Measurements from ENCODE around the gene LPP.

Gene LPP

DNA sequence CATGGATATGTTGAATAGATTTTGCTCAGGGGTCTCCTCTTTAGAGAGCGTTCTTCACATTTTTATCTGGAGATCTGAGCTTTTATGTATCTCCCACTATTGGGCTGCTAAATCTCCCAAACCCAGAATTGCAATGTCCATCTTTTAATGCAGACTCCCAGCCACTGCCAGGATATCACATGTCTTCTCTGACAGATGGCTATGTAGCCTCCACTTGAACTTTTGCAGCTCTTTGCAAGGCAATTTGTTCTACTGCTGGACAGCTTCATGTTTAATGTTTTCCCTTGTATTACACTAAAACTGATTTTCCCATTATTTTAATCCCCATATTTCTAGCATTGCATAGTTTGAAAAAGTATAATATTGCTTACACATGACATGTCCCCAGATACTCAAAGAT lies 177.2 kb downstream of the LPP start:
- no peaks in the 10 kb centered on the region for H3K4me1 ChIP-seq (ENCODE audit: control insufficient read depth, low read depth, low read length)
- no peak overlapping the region for H3K4me3 ChIP-seq (ENCODE audit: low read length)
- H3K36me3 ChIP-seq (ENCODE audit: control insufficient read depth, low read depth, low read length) = no peaks in the 10 kb centered on the region
- H3K9me3 ChIP-seq (ENCODE audit: control insufficient read depth, low read depth, low read length) = no peaks in the 10 kb centered on the region
- H3K27ac ChIP-seq (ENCODE audit: low read length) = no peak overlapping the region
- no peak overlapping the region for H3K9ac ChIP-seq (ENCODE audit: low read length)
- H3K27me3 ChIP-seq (ENCODE audit: control insufficient read depth, insufficient read depth, low read length) = no peaks in the 10 kb centered on the region

DNA sequence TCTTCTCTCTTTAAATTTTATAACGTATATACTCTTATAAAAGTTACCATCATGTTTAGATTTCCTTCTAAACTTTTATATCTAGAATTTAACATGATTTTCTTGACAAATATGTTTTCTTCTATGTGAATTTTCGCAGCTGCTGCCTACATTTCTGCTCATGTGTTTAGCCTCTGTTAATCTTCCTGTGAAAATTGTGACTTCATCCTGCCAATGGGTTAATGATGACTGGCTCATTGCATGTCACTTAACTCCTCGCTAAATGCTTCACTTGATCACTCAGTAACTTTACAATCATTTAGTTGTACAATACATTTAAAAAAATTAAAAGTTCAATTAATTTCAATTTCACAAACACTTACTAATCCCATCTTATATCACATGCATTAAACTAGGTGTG lies 178.1 kb downstream of the LPP start:
- Histone ChIP-seq H3K4me3 (ENCODE audit: low read length) (no peak overlapping the region), H3K4me1 (ENCODE audit: control insufficient read depth, low read depth, low read length) (no peaks in the 10 kb centered on the region), H3K36me3 (ENCODE audit: control insufficient read depth, low read depth, low read length) (no peaks in the 10 kb centered on the region), H3K27ac (ENCODE audit: low read length) (no peak overlapping the region), H3K9ac (ENCODE audit: low read length) (no peak overlapping the region), H3K9me3 (ENCODE audit: control insufficient read depth, low read depth, low read length) (no peaks in the 10 kb centered on the region), H3K27me3 (ENCODE audit: control insufficient read depth, insufficient read depth, low read length) (no peaks in the 10 kb centered on the region)

DNA sequence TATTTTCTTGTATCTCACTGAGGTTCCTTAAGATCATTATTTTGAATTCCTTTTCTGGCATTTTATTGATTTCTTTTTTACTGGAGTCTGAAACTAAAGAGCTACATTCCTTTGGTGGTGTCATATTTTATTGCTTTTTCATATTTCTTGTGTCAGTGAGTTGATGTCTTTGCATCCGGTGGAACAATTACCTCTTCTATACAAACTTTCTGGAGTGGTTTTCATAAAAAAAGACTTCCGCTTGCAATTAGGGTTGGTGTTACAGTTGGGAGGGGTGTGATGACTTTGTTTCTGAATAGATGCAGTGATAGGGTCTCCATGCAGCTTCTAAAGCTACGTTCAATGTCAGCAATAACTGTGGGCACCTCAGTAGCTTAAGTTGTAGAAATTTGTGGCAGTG lies 181.7 kb downstream of the LPP start:
- no peaks in the 10 kb centered on the region for H3K9me3 ChIP-seq (ENCODE audit: control insufficient read depth, low read depth, low read length)
- H3K4me3 ChIP-seq (ENCODE audit: low read length) = no peak overlapping the region
- H3K27me3 ChIP-seq (ENCODE audit: control insufficient read depth, insufficient read depth, low read length) = no peaks in the 10 kb centered on the region
- no peaks in the 10 kb centered on the region for H3K4me1 ChIP-seq (ENCODE audit: control insufficient read depth, low read depth, low read length)
- H3K36me3 ChIP-seq (ENCODE audit: control insufficient read depth, low read depth, low read length) = no peaks in the 10 kb centered on the region
- H3K9ac ChIP-seq (ENCODE audit: low read length) = no peak overlapping the region
- H3K27ac ChIP-seq (ENCODE audit: low read length) = no peak overlapping the region

DNA sequence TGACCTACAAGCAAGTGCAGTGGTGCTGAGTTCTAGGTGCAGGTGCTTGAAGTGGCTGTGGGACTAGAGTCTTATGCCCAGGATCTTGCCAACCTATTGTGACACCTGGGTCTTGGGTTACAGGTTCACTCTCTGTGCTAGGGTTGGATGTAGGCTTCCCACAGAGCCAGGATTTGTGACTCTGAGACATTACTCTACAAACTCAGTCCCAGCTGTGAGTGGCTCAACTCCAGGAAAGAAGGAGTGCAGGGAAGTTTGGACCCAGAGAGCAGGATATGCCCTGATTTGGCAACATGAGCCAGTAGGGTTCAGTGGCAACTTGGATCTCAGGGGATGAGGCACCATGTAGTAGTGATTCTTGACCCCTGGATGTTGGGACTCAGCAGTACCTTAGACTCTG lies 182.2 kb downstream of the LPP start:
- Histone ChIP-seq H3K4me1 (ENCODE audit: control insufficient read depth, low read depth, low read length) (no peaks in the 10 kb centered on the region), H3K27me3 (ENCODE audit: control insufficient read depth, insufficient read depth, low read length) (no peaks in the 10 kb centered on the region), H3K9me3 (ENCODE audit: control insufficient read depth, low read depth, low read length) (no peaks in the 10 kb centered on the region), H3K36me3 (ENCODE audit: control insufficient read depth, low read depth, low read length) (no peaks in the 10 kb centered on the region), H3K4me3 (ENCODE audit: low read length) (no peak overlapping the region), H3K27ac (ENCODE audit: low read length) (no peak overlapping the region), H3K9ac (ENCODE audit: low read length) (no peak overlapping the region)

DNA sequence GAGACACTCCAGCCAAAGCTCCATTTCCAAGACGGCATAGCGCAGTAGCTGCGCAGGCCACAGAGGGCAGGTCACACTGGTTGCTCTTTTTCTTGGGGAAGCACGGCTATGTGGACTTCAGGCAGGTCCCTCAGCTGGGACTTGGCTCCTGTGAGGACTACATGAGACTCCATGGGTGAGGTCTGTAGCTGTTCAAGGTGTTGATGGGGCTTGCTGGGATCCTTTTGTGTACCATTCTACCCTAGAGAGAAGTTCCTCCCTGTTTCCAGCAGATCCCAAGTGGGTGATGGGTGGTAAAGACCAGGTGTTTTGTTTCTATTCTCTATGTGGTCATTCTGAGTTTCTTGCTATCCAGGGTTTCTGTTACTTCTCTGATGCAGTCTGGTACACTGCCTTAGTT lies 183.3 kb downstream of the LPP start:
- Histone ChIP-seq H3K4me3 (ENCODE audit: low read length) (no peak overlapping the region), H3K27me3 (ENCODE audit: control insufficient read depth, insufficient read depth, low read length) (no peaks in the 10 kb centered on the region), H3K27ac (ENCODE audit: low read length) (no peak overlapping the region), H3K4me1 (ENCODE audit: control insufficient read depth, low read depth, low read length) (no peaks in the 10 kb centered on the region), H3K9me3 (ENCODE audit: control insufficient read depth, low read depth, low read length) (no peaks in the 10 kb centered on the region), H3K9ac (ENCODE audit: low read length) (no peak overlapping the region), H3K36me3 (ENCODE audit: control insufficient read depth, low read depth, low read length) (no peaks in the 10 kb centered on the region)

DNA sequence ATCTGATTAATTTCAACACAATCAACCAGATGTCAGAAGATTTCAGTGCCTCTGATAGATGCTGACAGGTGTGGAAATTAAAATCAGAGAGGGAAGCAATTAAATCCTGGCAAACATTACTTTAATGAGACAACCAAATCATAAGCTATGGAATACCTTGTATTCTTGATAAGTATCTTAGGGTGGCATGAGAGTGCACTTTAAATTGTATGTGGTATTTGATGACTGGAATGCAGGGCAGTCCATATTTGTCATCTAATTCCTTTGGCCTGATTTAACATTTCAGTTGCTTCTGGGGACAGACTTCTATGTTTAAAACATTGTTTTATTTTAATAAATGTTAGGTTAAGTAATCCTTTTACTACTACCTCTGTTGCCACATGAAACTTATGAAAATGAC lies 184.1 kb downstream of the LPP start:
- no peaks in the 10 kb centered on the region for H3K9me3 ChIP-seq (ENCODE audit: control insufficient read depth, low read depth, low read length)
- no peaks in the 10 kb centered on the region for H3K4me1 ChIP-seq (ENCODE audit: control insufficient read depth, low read depth, low read length)
- H3K9ac ChIP-seq (ENCODE audit: low read length) = no peak overlapping the region
- H3K36me3 ChIP-seq (ENCODE audit: control insufficient read depth, low read depth, low read length) = no peaks in the 10 kb centered on the region
- no peaks in the 10 kb centered on the region for H3K27me3 ChIP-seq (ENCODE audit: control insufficient read depth, insufficient read depth, low read length)
- H3K27ac ChIP-seq (ENCODE audit: low read length) = no peak overlapping the region
- H3K4me3 ChIP-seq (ENCODE audit: low read length) = no peak overlapping the region

DNA sequence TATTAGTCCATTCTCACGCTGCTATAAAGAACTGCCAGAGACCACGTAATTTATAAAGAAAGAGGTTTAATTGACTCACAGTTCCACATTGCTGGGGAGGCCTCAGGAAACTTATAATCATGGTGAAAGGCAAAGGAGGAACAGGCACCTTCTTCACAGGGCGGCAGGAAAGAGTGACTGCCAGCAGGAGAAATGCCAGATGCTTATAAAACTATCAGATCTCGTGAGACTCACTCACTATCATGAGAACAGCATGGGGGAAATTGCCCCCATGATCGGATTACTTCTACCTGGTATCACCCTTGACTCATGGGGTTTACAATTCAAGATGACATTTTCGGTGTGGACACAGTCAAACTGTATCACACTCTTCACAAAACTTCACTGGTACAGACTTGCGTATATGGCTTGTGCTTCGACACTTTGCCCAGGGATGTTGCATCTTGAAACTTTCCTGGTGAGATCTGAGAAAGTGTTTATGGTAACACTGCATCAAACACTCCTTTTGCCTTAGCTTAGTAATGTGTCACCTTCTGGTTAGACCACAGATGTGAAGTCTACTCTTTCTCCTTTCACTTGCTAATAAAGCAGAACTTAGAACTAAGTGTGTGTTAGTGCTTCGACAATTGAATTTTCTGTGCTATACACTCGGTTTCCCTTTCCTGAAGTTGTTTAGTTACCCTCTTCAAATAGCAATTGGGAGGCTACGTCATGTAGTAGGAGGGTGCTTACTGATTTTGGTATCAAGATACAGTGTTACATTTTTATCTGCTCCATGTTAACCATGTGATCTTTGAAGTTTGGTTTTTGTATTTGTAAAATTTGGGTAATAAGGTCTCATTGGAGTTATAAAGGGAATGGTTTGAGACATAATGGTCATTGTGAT lies 185.7 kb downstream of the LPP start:
- no peaks in the 10 kb centered on the region for H3K4me1 ChIP-seq (ENCODE audit: control insufficient read depth, low read depth, low read length)

DNA sequence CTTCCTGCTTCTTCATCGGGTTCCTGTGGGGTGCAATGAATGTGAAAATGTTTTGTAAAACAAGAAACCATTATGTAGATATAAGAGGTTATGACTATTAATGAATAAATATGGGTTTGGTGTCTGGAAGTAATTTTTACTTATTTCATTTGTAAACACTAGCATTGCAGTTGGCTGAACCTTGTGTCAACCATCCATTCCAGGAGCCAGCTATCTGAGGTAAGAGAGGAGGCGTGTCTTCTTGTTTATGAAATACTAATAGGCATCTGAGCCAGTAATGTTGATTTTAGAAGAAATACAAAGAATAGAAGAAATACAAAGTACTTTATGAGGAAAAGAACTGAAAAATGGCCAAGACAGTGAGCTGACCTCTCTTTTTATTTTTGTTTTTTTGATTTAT lies 187.5 kb downstream of the LPP start:
- Histone ChIP-seq H3K4me1 (ENCODE audit: control insufficient read depth, low read depth, low read length) (no peaks in the 10 kb centered on the region), H3K9me3 (ENCODE audit: control insufficient read depth, low read depth, low read length) (no peaks in the 10 kb centered on the region), H3K4me3 (ENCODE audit: low read length) (no peak overlapping the region), H3K27me3 (ENCODE audit: control insufficient read depth, insufficient read depth, low read length) (no peaks in the 10 kb centered on the region), H3K27ac (ENCODE audit: low read length) (no peak overlapping the region), H3K36me3 (ENCODE audit: control insufficient read depth, low read depth, low read length) (no peaks in the 10 kb centered on the region), H3K9ac (ENCODE audit: low read length) (no peak overlapping the region)

More for the DNA sequence above, 185.7 kb downstream of the LPP start:
- Histone ChIP-seq H3K9me3 (ENCODE audit: control insufficient read depth, low read depth, low read length) (no peaks in the 10 kb centered on the region), H3K4me3 (ENCODE audit: low read length) (no peak overlapping the region), H3K27me3 (ENCODE audit: control insufficient read depth, insufficient read depth, low read length) (no peaks in the 10 kb centered on the region), H3K9ac (ENCODE audit: low read length) (no peak overlapping the region), H3K36me3 (ENCODE audit: control insufficient read depth, low read depth, low read length) (no peaks in the 10 kb centered on the region), H3K27ac (ENCODE audit: low read length) (no peak overlapping the region)

DNA sequence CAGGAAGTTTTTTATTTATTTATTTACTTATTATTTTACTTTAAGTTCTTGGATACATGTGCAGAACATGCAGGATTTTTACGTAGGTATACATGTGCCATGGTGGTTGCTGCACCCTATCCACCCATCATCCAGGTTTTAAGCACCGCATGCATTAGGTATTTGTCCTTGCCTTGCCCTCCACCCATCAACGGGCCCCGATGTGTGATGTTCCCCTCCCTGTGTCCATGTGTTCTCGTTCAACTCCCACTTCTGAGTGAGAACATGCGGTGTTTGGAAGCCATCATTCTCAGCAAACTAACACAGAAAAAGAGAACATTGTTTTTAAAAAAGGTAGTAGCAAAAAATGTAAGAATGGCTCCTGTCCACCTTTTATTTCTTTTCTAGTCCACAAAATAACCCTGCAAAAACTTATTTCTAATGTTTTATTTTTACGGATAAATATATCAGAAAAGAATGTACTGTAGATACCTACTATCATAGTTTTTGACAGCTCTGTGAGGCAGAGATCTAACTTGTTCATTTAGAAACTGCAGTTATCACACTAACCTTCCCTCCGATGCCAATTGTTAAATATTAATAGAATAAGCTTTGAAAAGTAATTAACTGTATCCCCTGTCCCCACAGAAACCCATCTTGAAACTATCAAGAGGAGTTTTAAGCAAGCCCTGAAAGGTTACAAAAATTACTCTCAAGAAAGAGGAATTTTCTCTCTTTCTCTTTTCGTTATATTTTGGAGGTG lies 189.2 kb downstream of the LPP start:
- H3K27me3 ChIP-seq (ENCODE audit: control insufficient read depth, insufficient read depth, low read length) = no peaks in the 10 kb centered on the region
- no peaks in the 10 kb centered on the region for H3K9me3 ChIP-seq (ENCODE audit: control insufficient read depth, low read depth, low read length)
- no peaks in the 10 kb centered on the region for H3K36me3 ChIP-seq (ENCODE audit: control insufficient read depth, low read depth, low read length)
- H3K4me1 ChIP-seq (ENCODE audit: control insufficient read depth, low read depth, low read length) = no peaks in the 10 kb centered on the region
- H3K9ac ChIP-seq (ENCODE audit: low read length) = no peak overlapping the region
- H3K4me3 ChIP-seq (ENCODE audit: low read length) = no peak overlapping the region
- H3K27ac ChIP-seq (ENCODE audit: low read length) = no peak overlapping the region

DNA sequence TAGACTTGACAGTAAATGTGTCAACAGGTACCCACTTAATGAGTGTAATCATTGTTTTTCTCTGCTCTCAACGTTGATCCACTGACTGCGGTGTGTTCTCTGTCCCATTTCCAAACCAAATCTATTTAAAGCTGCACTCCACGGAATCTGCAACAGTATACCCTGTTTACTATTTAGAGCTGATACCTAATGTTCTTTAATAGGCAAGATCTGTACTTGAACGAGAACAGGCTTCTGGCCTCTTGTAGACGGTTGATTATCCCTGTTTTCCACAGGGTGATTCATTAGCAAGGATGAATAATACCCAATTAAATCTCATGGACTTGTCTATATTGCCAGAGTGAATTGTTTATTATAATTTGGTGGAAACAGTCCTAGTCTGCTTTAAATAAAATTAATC lies 189.9 kb downstream of the LPP start:
- H3K36me3 ChIP-seq (ENCODE audit: control insufficient read depth, low read depth, low read length) = no peaks in the 10 kb centered on the region
- H3K4me3 ChIP-seq (ENCODE audit: low read length) = no peak overlapping the region
- no peaks in the 10 kb centered on the region for H3K9me3 ChIP-seq (ENCODE audit: control insufficient read depth, low read depth, low read length)
- H3K27me3 ChIP-seq (ENCODE audit: control insufficient read depth, insufficient read depth, low read length) = no peaks in the 10 kb centered on the region
- H3K9ac ChIP-seq (ENCODE audit: low read length) = no peak overlapping the region
- H3K27ac ChIP-seq (ENCODE audit: low read length) = no peak overlapping the region
- no peaks in the 10 kb centered on the region for H3K4me1 ChIP-seq (ENCODE audit: control insufficient read depth, low read depth, low read length)

DNA sequence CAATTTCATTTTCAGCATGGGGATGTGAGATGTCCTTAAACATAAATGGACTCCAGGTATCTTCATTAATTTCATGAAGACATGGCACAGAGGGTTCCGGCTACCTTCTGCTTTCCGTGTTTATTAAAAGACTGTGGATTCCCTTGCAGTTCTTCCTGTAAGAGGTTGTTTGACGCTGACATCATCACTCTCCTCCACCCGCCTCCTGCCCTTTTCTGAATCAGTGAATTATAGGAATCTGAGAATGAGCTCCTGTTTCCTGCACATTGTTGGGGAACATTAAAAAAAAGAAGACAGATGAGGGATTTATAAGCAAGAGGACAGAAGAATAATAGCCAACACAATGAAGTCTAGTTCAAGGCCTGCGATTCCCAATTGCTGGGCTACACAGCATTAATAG lies 191.3 kb downstream of the LPP start:
- Histone ChIP-seq H3K36me3 (ENCODE audit: control insufficient read depth, low read depth, low read length) (no peaks in the 10 kb centered on the region), H3K9ac (ENCODE audit: low read length) (no peak overlapping the region), H3K4me1 (ENCODE audit: control insufficient read depth, low read depth, low read length) (no peaks in the 10 kb centered on the region), H3K27me3 (ENCODE audit: control insufficient read depth, insufficient read depth, low read length) (no peaks in the 10 kb centered on the region), H3K4me3 (ENCODE audit: low read length) (no peak overlapping the region), H3K9me3 (ENCODE audit: control insufficient read depth, low read depth, low read length) (no peaks in the 10 kb centered on the region), H3K27ac (ENCODE audit: low read length) (no peak overlapping the region)

All from iPS-18a (cell line).